WTC11 (cell line): Measurements from ENCODE around the gene KCNE3.

ENCODE experiments used
- ETV6 ChIP-seq: sonication (generic); formaldehyde crosslinking; IDR thresholded peaks from 2 replicates; pipeline ENCODE4 v1.8.1; 2022; ENCODE audit warnings: mild to moderate bottlenecking, missing genetic modification reagents
- TF ChIP-seq, protein P1 (sequence below): fragments of 200-600 bp; IDR thresholded peaks from 2 replicates; pipeline ENCODE4 v1.8.0; 2022; ENCODE audit warnings: antibody characterized with exemption
- TF ChIP-seq, protein P2 (sequence below): sonication (generic); formaldehyde crosslinking; IDR thresholded peaks from 2 replicates; pipeline ENCODE4 v1.8.0; 2022; ENCODE audit warnings: mild to moderate bottlenecking, missing genetic modification reagents
- TF ChIP-seq, protein P3 (sequence below): sonication (generic); formaldehyde crosslinking; IDR thresholded peaks from 2 replicates; pipeline ENCODE4 v1.8.1; 2023; ENCODE audit warnings: mild to moderate bottlenecking, missing genetic modification reagents
- TF ChIP-seq, protein P4 (sequence below): sonication (generic); formaldehyde crosslinking; IDR thresholded peaks from 2 replicates; pipeline ENCODE4 v1.8.1; 2022; ENCODE audit warnings: mild to moderate bottlenecking, missing genetic modification reagents, moderate library complexity, borderline replicate concordance

DNA sequence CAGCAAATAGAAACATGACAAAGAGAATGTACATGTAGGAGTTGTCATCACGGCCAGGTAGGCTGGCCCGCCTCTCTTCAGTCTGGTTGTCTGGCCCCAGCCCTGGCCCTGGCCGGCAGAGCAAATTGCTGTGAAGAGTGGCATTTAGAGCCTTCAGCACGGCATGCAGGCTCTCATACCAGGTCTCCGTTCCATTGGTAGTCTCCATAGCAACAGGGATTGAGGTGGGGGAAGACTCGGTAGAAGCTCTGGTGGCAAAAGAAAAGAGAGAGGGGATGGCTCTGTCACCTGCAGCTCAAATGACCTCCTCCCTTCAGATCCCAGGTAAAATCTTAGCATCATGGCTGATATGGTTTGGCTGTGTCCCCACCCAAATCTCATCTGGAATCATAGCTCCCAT is 10.0 kb downstream of the KCNE3 start:
- TF ChIP-seq, protein P1, sequence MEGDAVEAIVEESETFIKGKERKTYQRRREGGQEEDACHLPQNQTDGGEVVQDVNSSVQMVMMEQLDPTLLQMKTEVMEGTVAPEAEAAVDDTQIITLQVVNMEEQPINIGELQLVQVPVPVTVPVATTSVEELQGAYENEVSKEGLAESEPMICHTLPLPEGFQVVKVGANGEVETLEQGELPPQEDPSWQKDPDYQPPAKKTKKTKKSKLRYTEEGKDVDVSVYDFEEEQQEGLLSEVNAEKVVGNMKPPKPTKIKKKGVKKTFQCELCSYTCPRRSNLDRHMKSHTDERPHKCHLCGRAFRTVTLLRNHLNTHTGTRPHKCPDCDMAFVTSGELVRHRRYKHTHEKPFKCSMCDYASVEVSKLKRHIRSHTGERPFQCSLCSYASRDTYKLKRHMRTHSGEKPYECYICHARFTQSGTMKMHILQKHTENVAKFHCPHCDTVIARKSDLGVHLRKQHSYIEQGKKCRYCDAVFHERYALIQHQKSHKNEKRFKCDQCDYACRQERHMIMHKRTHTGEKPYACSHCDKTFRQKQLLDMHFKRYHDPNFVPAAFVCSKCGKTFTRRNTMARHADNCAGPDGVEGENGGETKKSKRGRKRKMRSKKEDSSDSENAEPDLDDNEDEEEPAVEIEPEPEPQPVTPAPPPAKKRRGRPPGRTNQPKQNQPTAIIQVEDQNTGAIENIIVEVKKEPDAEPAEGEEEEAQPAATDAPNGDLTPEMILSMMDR, result no peak
- TF ChIP-seq ETV6 (CRISPR knock-in tag), result no peak
- TF ChIP-seq, protein P2, sequence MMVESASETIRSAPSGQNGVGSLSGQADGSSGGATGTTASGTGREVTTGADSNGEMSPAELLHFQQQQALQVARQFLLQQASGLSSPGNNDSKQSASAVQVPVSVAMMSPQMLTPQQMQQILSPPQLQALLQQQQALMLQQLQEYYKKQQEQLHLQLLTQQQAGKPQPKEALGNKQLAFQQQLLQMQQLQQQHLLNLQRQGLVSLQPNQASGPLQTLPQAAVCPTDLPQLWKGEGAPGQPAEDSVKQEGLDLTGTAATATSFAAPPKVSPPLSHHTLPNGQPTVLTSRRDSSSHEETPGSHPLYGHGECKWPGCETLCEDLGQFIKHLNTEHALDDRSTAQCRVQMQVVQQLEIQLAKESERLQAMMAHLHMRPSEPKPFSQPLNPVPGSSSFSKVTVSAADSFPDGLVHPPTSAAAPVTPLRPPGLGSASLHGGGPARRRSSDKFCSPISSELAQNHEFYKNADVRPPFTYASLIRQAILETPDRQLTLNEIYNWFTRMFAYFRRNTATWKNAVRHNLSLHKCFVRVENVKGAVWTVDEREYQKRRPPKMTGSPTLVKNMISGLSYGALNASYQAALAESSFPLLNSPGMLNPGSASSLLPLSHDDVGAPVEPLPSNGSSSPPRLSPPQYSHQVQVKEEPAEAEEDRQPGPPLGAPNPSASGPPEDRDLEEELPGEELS (CRISPR knock-in tag), result no peak
- TF ChIP-seq, protein P3, sequence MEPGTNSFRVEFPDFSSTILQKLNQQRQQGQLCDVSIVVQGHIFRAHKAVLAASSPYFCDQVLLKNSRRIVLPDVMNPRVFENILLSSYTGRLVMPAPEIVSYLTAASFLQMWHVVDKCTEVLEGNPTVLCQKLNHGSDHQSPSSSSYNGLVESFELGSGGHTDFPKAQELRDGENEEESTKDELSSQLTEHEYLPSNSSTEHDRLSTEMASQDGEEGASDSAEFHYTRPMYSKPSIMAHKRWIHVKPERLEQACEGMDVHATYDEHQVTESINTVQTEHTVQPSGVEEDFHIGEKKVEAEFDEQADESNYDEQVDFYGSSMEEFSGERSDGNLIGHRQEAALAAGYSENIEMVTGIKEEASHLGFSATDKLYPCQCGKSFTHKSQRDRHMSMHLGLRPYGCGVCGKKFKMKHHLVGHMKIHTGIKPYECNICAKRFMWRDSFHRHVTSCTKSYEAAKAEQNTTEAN (CRISPR knock-in tag), result no peak
- TF ChIP-seq, protein P4, sequence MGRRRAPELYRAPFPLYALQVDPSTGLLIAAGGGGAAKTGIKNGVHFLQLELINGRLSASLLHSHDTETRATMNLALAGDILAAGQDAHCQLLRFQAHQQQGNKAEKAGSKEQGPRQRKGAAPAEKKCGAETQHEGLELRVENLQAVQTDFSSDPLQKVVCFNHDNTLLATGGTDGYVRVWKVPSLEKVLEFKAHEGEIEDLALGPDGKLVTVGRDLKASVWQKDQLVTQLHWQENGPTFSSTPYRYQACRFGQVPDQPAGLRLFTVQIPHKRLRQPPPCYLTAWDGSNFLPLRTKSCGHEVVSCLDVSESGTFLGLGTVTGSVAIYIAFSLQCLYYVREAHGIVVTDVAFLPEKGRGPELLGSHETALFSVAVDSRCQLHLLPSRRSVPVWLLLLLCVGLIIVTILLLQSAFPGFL (CRISPR knock-in tag), result no peak
